Adrenal gland (tissue), 5 donors: Measurements from ENCODE around the gene NSRP1.

Source experiments
- CTCF ChIP-seq, 6 experiments: fragments of 450-650 bp in 4 of 6; fragments of 200-600 bp in 2 of 6; sonication (generic) in 1 of 6; IDR thresholded peaks; 1 replicate in 5 of 6; 2 replicates in 1 of 6; pipeline versions ENCODE4 v1.5.1 to v1.8.0; 2016 to 2021; ENCODE audit warnings: antibody characterized with exemption in 6 of 6, mild to moderate bottlenecking in 2 of 6, moderate library complexity in 1 of 6
- POLR2A ChIP-seq, 2 donors: fragments of 450-650 bp; IDR thresholded peaks; one replicate each; pipeline ENCODE4 v1.6.1; 2017; ENCODE audit warnings: antibody characterized with exemption in 2 of 2, mild to moderate bottlenecking in 2 of 2, moderate library complexity in 1 of 2
- donor health status: DM: no; HTN: no; CAD: no.

DNA sequence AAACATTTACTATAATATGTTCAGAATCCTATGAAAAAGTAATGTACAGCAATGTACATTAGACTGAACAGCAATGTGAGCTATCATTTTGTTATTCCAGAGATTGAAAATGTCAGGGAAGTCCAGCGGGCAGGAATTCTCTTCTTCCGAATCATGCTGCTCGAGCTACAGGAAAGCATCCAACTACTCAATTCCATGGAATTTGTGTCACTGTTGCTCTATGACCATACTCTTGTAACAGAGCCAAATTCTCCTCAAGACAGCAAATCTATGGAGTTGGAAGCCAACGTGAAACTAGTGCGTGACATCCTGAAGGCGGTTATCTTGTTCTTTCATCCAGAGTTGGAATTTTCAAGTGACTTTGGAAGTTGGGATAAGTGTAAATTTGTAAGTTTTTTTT is 24.8 kb upstream of the NSRP1 start:
- no peak for TF ChIP-seq CTCF (IDR thresholded peaks at IDR 0.05)
- no peak for TF ChIP-seq POLR2A (IDR thresholded peaks at IDR 0.05)
